CD4-positive, alpha-beta T cell treated with Interleukin-15 for 1 hour (primary cell): Measurements from ENCODE around the gene GPER1.

Experiments
- DNase-seq: peaks from one replicate; pipeline ENCODE4 v3.0.0-alpha.2; 2020

GPER1 gene

GRCh38 chr7:1054438-1054837 lies 33.5 kb upstream of the GPER1 start:
- no peak for DNase-seq

- peak; percentile 51 for DNase-seq
Measured at GRCh38 chr7:1054861-1055450, 33.0 kb upstream of the GPER1 start.

GRCh38 chr7:1055491-1055955 lies 32.4 kb upstream of the GPER1 start:
- no peak for DNase-seq

- no peak for DNase-seq
Measured at GRCh38 chr7:1055956-1056784, 31.7 kb upstream of the GPER1 start.

GRCh38 chr7:1056785-1057410 lies 31.0 kb upstream of the GPER1 start:
- DNase-seq: no peak

- DNase-seq: no peak
Measured at GRCh38 chr7:1057416-1058291, 30.3 kb upstream of the GPER1 start.

GRCh38 chr7:1058311-1058710 lies 29.6 kb upstream of the GPER1 start:
- no peak for DNase-seq

GRCh38 chr7:1058821-1059199 lies 29.1 kb upstream of the GPER1 start:
- DNase-seq: no peak

- no peak for DNase-seq
Measured at GRCh38 chr7:1059200-1060091, 28.5 kb upstream of the GPER1 start.

GRCh38 chr7:1060315-1061072 lies 27.4 kb upstream of the GPER1 start:
- DNase-seq: peak; percentile 35

- DNase-seq: no peak
Measured at GRCh38 chr7:1061180-1061579, 26.7 kb upstream of the GPER1 start.

GRCh38 chr7:1062296-1063294 lies 25.3 kb upstream of the GPER1 start:
- DNase-seq: peak; percentile 69

GRCh38 chr7:1063361-1063760 lies 24.6 kb upstream of the GPER1 start:
- DNase-seq: no peak

GRCh38 chr7:1064581-1064980 lies 23.3 kb upstream of the GPER1 start:
- DNase-seq: no peak

GRCh38 chr7:1065263-1065584 lies 22.7 kb upstream of the GPER1 start:
- DNase-seq: no peak

GRCh38 chr7:1065585-1066241 lies 22.2 kb upstream of the GPER1 start:
- DNase-seq: peak; percentile 80

GRCh38 chr7:1066242-1066588 lies 21.7 kb upstream of the GPER1 start:
- no peak for DNase-seq

- DNase-seq: no peak
Measured at GRCh38 chr7:1068013-1068412, 19.9 kb upstream of the GPER1 start.

- DNase-seq: no peak
Measured at GRCh38 chr7:1068619-1069018, 19.3 kb upstream of the GPER1 start.
